Endometrial microvascular endothelial cells (primary cell): ENCODE measurements around the gene HDHD3. TPM values are rescaled to one million over a fixed set of nuclear protein-coding genes. Genes with fewer than 3 reads are reported as not detected.
"Not testable (repeated sequence)": the region's sequence is repeated elsewhere in the genome, so short reads cannot be mapped to it uniquely, and the experiment has no call there.

ENCODE experiments used
- in situ Hi-C: cut with HindIII; loops from 2 replicates; pipeline ENCODE4 v1.10.0; 2017; ENCODE audit warnings: low sequenced_read_pairs, low pct_unique_long_range_greater_than_20kb; ENCODE audit errors: inconsistent ontology term
- total RNA-seq: library from RNA; depleted of rRNA; stranded (reverse); fragments of >200 nt; gene quantifications from one replicate; pipeline ENCODE4 v1.2.3, GENCODE V29; 2015; ENCODE audit errors: inconsistent ontology term

Gene HDHD3
- total RNA-seq, 1 donor from 2014 or later: 5.9 TPM

GRCh38 chr9:113368982-113369854, 7.6 kb downstream of the HDHD3 start:
- in situ Hi-C loops: no loop called here

- in situ Hi-C loops: no loop called here
Measured at GRCh38 chr9:113368348-113368981, 8.3 kb downstream of the HDHD3 start.

GRCh38 chr9:113365652-113366051, 11.1 kb downstream of the HDHD3 start:
- in situ Hi-C loops: not testable (repeated sequence)

GRCh38 chr9:113364951-113365350, 11.8 kb downstream of the HDHD3 start:
- in situ Hi-C loops: no loop called here

GRCh38 chr9:113363336-113363735, 13.4 kb downstream of the HDHD3 start:
- in situ Hi-C loops: no loop called here

- in situ Hi-C loops: no loop called here
Measured at GRCh38 chr9:113361304-113362018, 15.3 kb downstream of the HDHD3 start.

GRCh38 chr9:113360242-113360842, 16.4 kb downstream of the HDHD3 start:
- in situ Hi-C loops: no loop called here

GRCh38 chr9:113359385-113359784, 17.4 kb downstream of the HDHD3 start:
- in situ Hi-C loops: no loop called here

GRCh38 chr9:113356686-113357292, 20.0 kb downstream of the HDHD3 start:
- in situ Hi-C loops: no loop called here

GRCh38 chr9:113355040-113355596, 21.7 kb downstream of the HDHD3 start:
- in situ Hi-C loops: no loop called here

- in situ Hi-C loops: no loop called here
Measured at GRCh38 chr9:113352411-113352810, 24.4 kb downstream of the HDHD3 start.

GRCh38 chr9:113352006-113352405, 24.8 kb downstream of the HDHD3 start:
- in situ Hi-C loops: no loop called here

GRCh38 chr9:113350937-113351336, 25.8 kb downstream of the HDHD3 start:
- in situ Hi-C loops: no loop called here

- in situ Hi-C loops: no loop called here
Measured at GRCh38 chr9:113350107-113350661, 26.6 kb downstream of the HDHD3 start.

- in situ Hi-C loops: no loop called here
Measured at GRCh38 chr9:113349445-113350094, 27.2 kb downstream of the HDHD3 start, which contains the start of gene BSPRY. TSS of gene BSPRY (plus strand) at chr9:113349541. CDS start at chr9:113349580, 39 bp downstream.

GRCh38 chr9:113349066-113349444, 27.7 kb downstream of the HDHD3 start:
- in situ Hi-C loops: no loop called here

- in situ Hi-C loops: no loop called here
Measured at GRCh38 chr9:113348437-113348836, 28.3 kb downstream of the HDHD3 start.

- in situ Hi-C loops: no loop called here
Measured at GRCh38 chr9:113345671-113346070, 31.1 kb downstream of the HDHD3 start.
